B cell (primary cell): ENCODE data around the gene TMEM33. TPM values are rescaled to one million over a fixed set of nuclear protein-coding genes. Genes with fewer than 3 reads are reported as not detected.
A peak's percentile ranks its signal among the peaks of the same experiment; 100 is the strongest.

Experiments used
- ATAC-seq: fragments of 200-7000 bp; cut with Tn5 transposase; one replicate; pipeline ENCODE4 v1.10.0; 2021; ENCODE audit warnings: low read depth, mild to moderate bottlenecking, moderate number of reproducible peaks, moderate library complexity
- CTCF ChIA-PET: fragments of 350-600 bp; sonication (Branson Sonifier 250); formaldehyde crosslinking; loops from one replicate; lab custom pipeline; 2021; ENCODE audit warnings: antibody characterized with exemption, inconsistent platforms; lab: Charles Lee
- POLR2A ChIA-PET: fragments of 350-600 bp; sonication (Branson Sonifier 250); formaldehyde crosslinking; loops from one replicate; lab custom pipeline; 2021; ENCODE audit warnings: antibody characterized with exemption; lab: Charles Lee
- DNase-seq: peaks from one replicate; pipeline ENCODE4 v3.0.0; 2013
- H2AFZ ChIP-seq: 2 replicates; pipeline ENCODE4 v1.6.1; 2012; ENCODE audit warnings: mild to moderate bottlenecking, low read depth, low read length; ENCODE audit not compliant: insufficient read depth, poor library complexity, severe bottlenecking
- H3K27ac ChIP-seq, 2 donors: 1 replicate in 1 of 2; 2 replicates in 1 of 2; pipeline ENCODE4 v1.5.1; 2012 to 2013; ENCODE audit warnings: low read length in 2 of 2, mild to moderate bottlenecking in 2 of 2, moderate library complexity in 1 of 2
- H3K27me3 ChIP-seq, 4 experiments: fragments of 200-600 bp in 1 of 4; sonication (generic) in 1 of 4; replicated peaks in 1 of 4; 1 replicate in 2 of 4; 2 replicates in 2 of 4; pipeline versions ENCODE4 v1.6.1 to v1.7.0; 2013 to 2016; ENCODE audit warnings: low read length in 3 of 4, mild to moderate bottlenecking in 2 of 4, mixed read lengths in 1 of 4, moderate library complexity in 1 of 4; ENCODE audit not compliant: insufficient read depth in 4 of 4, control insufficient read depth in 3 of 4; ENCODE audit errors: control extremely low read depth in 1 of 4
- H3K36me3 ChIP-seq, 2 experiments: replicated peaks in 1 of 2; 1 replicate in 1 of 2; 2 replicates in 1 of 2; pipeline versions ENCODE4 v1.6.1 to v1.7.1; 2013; ENCODE audit warnings: low read length in 1 of 2; ENCODE audit not compliant: insufficient read depth in 2 of 2, control insufficient read depth in 1 of 2; ENCODE audit errors: control extremely low read depth in 1 of 2, extremely low read depth in 1 of 2
- H3K4me1 ChIP-seq, 2 donors: fragments of 200-600 bp in 1 of 2; sonication (generic) in 1 of 2; 1 replicate in 1 of 2; 2 replicates in 1 of 2; pipeline versions ENCODE4 v1.5.1 to v1.6.1; 2013 to 2017; ENCODE audit warnings: low read length in 2 of 2; ENCODE audit not compliant: control insufficient read depth in 2 of 2, insufficient read depth in 2 of 2
- H3K4me2 ChIP-seq: replicated peaks from 2 replicates; pipeline ENCODE3; 2012; ENCODE audit warnings: mild to moderate bottlenecking, low read depth, low read length; ENCODE audit not compliant: poor library complexity, severe bottlenecking
- H3K4me3 ChIP-seq, 5 experiments: fragments of 200-600 bp in 1 of 5; sonication (generic) in 1 of 5; 1 replicate in 3 of 5; 2 replicates in 2 of 5; pipeline versions ENCODE4 v1.5.1 to v1.7.0; 2011 to 2016; ENCODE audit warnings: low read length in 4 of 5, mild to moderate bottlenecking in 4 of 5, low read depth in 2 of 5, control low read depth in 1 of 5, moderate library complexity in 1 of 5; ENCODE audit not compliant: insufficient read depth in 1 of 5; ENCODE audit errors: control extremely low read depth in 1 of 5, extremely low read depth in 1 of 5
- H3K79me2 ChIP-seq: fragments of 200-600 bp; sonication (generic); one replicate; pipeline ENCODE4 v1.6.0; 2016; ENCODE audit warnings: low read length; ENCODE audit not compliant: control insufficient read depth, insufficient read depth
- H3K9ac ChIP-seq: fragments of 200-600 bp; sonication (generic); 2 replicates; pipeline ENCODE4 v1.6.1; 2017; ENCODE audit warnings: mild to moderate bottlenecking, low read length, moderate library complexity
- H3K9me3 ChIP-seq, 3 donors: one replicate each; pipeline versions ENCODE4 v1.6.1 to v1.7.1; 2013; ENCODE audit warnings: low read length in 2 of 3; ENCODE audit not compliant: control insufficient read depth in 2 of 3, insufficient read depth in 1 of 3; ENCODE audit errors: control extremely low read depth in 1 of 3
- H4K20me1 ChIP-seq: 2 replicates; pipeline ENCODE4 v1.6.0; 2012; ENCODE audit warnings: mild to moderate bottlenecking, low read length; ENCODE audit not compliant: insufficient read depth, control insufficient read depth, poor library complexity, severe bottlenecking
- H3K27ac Mint-ChIP-seq: one replicate; pipeline ENCODE4 v1.8.0; 2021; ENCODE audit warnings: mixed read lengths
- H3K27me3 Mint-ChIP-seq: one replicate; pipeline ENCODE4 v1.8.0; 2021; ENCODE audit warnings: mixed read lengths
- H3K4me1 Mint-ChIP-seq: one replicate; pipeline ENCODE4 v1.8.0; 2021; ENCODE audit warnings: mixed read lengths
- H3K4me3 Mint-ChIP-seq: one replicate; pipeline ENCODE4 v1.8.0; 2021; ENCODE audit warnings: mixed read lengths
- H3K9me3 Mint-ChIP-seq: one replicate; pipeline ENCODE4 v1.8.0; 2022; ENCODE audit warnings: mixed read lengths; ENCODE audit not compliant: insufficient read depth
- EZH2 ChIP-seq: IDR thresholded peaks from 2 replicates; pipeline ENCODE4 v1.6.1; 2012; ENCODE audit warnings: borderline replicate concordance, low read depth, mild to moderate bottlenecking, moderate library complexity, low read length; ENCODE audit not compliant: insufficient read depth, poor library complexity, severe bottlenecking
- WGBS: methylation state at CpG from one replicate; pipeline ENCODE4 v1.1.5; 2013; ENCODE audit warnings: missing lambda C conversion rate; ENCODE audit not compliant: insufficient coverage; 5-methylcytosine and 5-hydroxymethylcytosine counted together
- intact Hi-C: fragments of 100-400 bp; cut with micrococcal nuclease; formaldehyde crosslinking; loops from one replicate; pipeline ENCODE4 v1.10.0; 2022
- polyA plus RNA-seq: library from polyadenylated mRNA; depleted of rRNA; stranded (reverse); fragments of >200 nt; gene quantifications from 2 replicates; pipeline ENCODE4 v1.2.3, GENCODE V29; 2012
- total RNA-seq, 2 donors: library from RNA; stranded (reverse); fragments of 120-200 nt in 1 of 2; gene quantifications; 1 replicate in 1 of 2; 2 replicates in 1 of 2; pipeline versions ENCODE4 v1.2.3 to v1.2.4, GENCODE V29; 2013 to 2022
- TF ChIP-seq, protein P1 (sequence below): fragments of 200-600 bp; IDR thresholded peaks from one replicate; pipeline ENCODE4 v1.8.0; 2022; ENCODE audit warnings: antibody characterized with exemption, mild to moderate bottlenecking

The TMEM33 gene
- total and polyA plus RNA-seq, 2 donors (not counting 1 experiment from before 2014, with no cell fraction given): 10.5 to 39.2 TPM

DNA sequence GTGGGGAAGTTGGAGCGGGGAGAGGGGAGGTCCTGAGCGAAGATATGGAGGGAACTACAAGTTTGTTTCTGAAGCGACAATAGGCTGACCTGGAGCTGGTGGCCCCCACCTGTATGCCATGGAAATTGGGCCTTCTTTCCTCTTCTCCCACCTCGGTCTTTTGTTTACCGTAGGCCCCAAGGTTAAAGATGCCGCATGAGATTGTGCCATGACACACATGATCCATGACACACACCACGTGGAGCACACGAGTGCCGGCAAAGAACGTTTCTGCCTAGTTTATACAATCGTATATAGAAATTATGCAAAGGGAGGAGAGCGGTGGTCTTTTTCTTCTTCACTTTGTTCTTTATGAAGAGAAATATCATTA, 408 bp downstream of the TMEM33 start:
- Histone ChIP-seq H3K4me3 (peak overlapping the region; percentile 66 to 99 (median 85)), H3K9ac (peak overlapping the region; percentile 92), H3K27ac (peak overlapping the region; percentile 57 to 79), H3K9me3 (no peaks in the 10 kb centered on the region), H3K4me1 (peaks cover 11 to 19% of the 10 kb centered on the region in 2 donors), H4K20me1 (peaks cover 17% of the 10 kb centered on the region), H3K27me3 (no peaks in the 10 kb centered on the region), H2AFZ (peak overlapping the region; percentile 74), H3K79me2 (peaks cover 40% of the 10 kb centered on the region), H3K4me2 (peak overlapping the region; percentile 87), H3K36me3 (peaks cover 6 to 10% of the 10 kb centered on the region in 2 experiments)
- Mint-ChIP-seq H3K9me3 (no peaks in the 10 kb centered on the region), H3K27ac (peak overlapping the region; percentile 79), H3K4me3 (peak overlapping the region; percentile 90), H3K4me1 (peaks cover 34% of the 10 kb centered on the region), H3K27me3 (no peaks in the 10 kb centered on the region)
- no peak for ATAC-seq
- 0% methylated on average over 3 of the region's 12 CpGs for WGBS
- TF ChIP-seq, protein P1, sequence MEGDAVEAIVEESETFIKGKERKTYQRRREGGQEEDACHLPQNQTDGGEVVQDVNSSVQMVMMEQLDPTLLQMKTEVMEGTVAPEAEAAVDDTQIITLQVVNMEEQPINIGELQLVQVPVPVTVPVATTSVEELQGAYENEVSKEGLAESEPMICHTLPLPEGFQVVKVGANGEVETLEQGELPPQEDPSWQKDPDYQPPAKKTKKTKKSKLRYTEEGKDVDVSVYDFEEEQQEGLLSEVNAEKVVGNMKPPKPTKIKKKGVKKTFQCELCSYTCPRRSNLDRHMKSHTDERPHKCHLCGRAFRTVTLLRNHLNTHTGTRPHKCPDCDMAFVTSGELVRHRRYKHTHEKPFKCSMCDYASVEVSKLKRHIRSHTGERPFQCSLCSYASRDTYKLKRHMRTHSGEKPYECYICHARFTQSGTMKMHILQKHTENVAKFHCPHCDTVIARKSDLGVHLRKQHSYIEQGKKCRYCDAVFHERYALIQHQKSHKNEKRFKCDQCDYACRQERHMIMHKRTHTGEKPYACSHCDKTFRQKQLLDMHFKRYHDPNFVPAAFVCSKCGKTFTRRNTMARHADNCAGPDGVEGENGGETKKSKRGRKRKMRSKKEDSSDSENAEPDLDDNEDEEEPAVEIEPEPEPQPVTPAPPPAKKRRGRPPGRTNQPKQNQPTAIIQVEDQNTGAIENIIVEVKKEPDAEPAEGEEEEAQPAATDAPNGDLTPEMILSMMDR: no peak
- TF ChIP-seq EZH2: no peak
- no peak for DNase-seq
- ChIA-PET POLR2A (interaction anchor here (1.2 kb wide), 1 partner anchor 55 kb away, joined by 4 read pairs; the partner anchor contains the start of gene SLC30A9), CTCF (interaction anchor here (0.7 to 1.3 kb wide), 3 partner anchors 22 to 55 kb away, joined by 3 to 4 read pairs (median 3); partner anchors contain the start of gene SLC30A9)
- intact Hi-C loops: loop anchor here (1.0 to 5.0 kb wide), 2 partner anchors 55 to 722 kb away; partner anchors contain the start of genes ATP8A1 and SLC30A9

DNA sequence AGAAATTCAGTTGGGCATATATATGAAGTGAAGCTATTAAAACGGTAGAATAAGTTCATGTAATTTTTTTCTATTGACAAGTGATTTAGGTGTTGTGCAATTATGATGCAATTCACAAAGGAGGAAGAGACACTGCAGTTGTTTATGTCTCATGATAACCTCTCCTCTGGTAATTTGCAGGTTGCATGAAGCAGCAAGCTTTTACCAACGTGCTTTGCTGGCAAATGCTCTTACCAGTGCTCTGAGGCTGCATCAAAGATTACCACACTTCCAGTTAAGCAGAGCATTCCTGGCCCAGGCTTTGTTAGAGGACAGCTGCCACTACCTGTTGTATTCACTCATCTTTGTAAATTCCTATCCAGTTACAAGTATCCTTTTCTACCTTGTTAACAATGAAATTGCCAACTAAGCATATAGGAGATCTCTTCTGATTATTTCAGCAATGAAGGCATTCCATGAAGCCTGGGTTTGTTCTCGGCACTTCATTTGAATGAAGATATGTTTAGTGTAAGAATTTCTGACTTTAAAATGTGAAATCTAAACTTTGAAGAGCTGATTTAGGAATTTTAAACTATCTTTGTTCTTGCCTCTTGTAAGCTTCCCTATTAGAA, 3.9 kb downstream of the TMEM33 start:
- H3K9me3 Mint-ChIP-seq: no peaks in the 10 kb centered on the region
- no peaks in the 10 kb centered on the region for H3K27me3 ChIP-seq
- H3K27me3 Mint-ChIP-seq: no peaks in the 10 kb centered on the region
- no peak overlapping the region for H3K27ac ChIP-seq
- peaks cover 31% of the 10 kb centered on the region for H4K20me1 ChIP-seq
- no peaks in the 10 kb centered on the region for H3K9me3 ChIP-seq
- WGBS: 92% methylated on average over 2 of the region's 3 CpGs
- no peak for TF ChIP-seq EZH2
- TF ChIP-seq, protein P1: no peak
- no peak overlapping the region for H3K4me2 ChIP-seq
- no peak overlapping the region for H3K4me3 Mint-ChIP-seq
- CTCF ChIA-PET: interaction anchor here (0.8 kb wide), 1 partner anchor 18 kb away, joined by 5 read pairs; no protein-coding TSS in a partner anchor
- H3K36me3 ChIP-seq: peaks cover 6 to 17% of the 10 kb centered on the region in 2 experiments
- DNase-seq: no peak
- intact Hi-C loops: loop anchor here (5.0 kb wide), 1 partner anchor 718 kb away; the partner anchor contains the start of gene ATP8A1
- no peak overlapping the region for H3K27ac Mint-ChIP-seq
- POLR2A ChIA-PET: no interaction called here
- no peak overlapping the region for H3K4me3 ChIP-seq
- no peak for ATAC-seq
- no peak overlapping the region for H3K9ac ChIP-seq
- peaks cover 11 to 19% of the 10 kb centered on the region in 2 donors for H3K4me1 ChIP-seq
- peaks cover 34% of the 10 kb centered on the region for H3K4me1 Mint-ChIP-seq
- no peak overlapping the region for H2AFZ ChIP-seq
- H3K79me2 ChIP-seq: peaks cover 42% of the 10 kb centered on the region
